ENCODE measurements around the gene BLACAT1. TPM values are rescaled to one million over a fixed set of nuclear protein-coding genes. Genes with fewer than 3 reads are reported as not detected.

Gene BLACAT1
- total and polyA plus RNA-seq, 9 of the 15 experiments (the other 6 are each of a cell fraction or from before 2014, with no cell fraction given): 0.10 to 5.9 (median 0.73) TPM

DNA sequence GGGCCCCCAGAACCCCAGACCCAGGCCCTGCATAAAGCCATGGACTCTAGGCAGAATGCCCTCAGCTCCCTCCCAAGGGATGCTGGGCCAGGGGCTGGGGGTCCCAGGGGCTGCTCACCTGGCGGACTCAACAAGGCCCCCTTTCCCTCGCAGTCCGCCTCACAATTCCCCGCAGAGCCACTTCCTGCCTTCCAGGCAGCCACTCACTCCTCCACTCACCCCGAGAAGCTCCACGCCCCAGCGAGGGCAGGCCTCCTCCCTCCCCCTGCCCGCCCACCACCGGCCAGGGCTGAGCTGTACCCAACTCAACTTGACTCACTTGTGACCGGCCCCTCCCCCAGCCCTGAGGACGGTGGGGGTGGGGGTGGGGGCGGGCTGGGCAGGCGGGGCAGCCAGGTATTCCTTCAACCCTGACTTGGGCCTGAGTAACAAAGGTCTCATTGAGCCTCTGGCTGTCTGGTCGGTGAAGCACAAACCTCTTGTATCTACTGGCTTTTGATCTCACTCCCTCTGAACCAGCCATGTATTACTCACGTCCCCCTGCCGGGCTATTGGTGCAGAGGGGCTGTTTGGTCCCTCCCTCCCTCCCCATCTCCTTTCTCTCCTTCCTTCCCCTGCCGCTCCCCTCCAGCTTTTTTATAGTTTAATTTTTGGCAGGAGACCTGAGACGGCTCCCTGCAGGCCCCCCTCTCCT lies 5.9 kb downstream of the BLACAT1 start:
- POLR2A ChIA-PET: interaction anchor here (0.5 to 2.2 kb wide), 5 partner anchors 9 to 73 kb away, joined by 3 to 11 read pairs (median 4); no protein-coding TSS in a partner anchor
- ATAC-seq (peak; percentile 87), FAIRE-seq (peak; percentile 78), DNase-seq (ENCODE audit: extremely low read depth in 1 of 4, low spot score in 3 of 4) (peak; percentile 89 to 97 (median 95))
- H3K9me3 ChIP-seq (replicated peaks; ENCODE audit: control insufficient read depth, insufficient read depth, low read depth, low read length): no peaks in the 10 kb centered on the region
- H3K36me3 ChIP-seq (ENCODE audit: control insufficient read depth, insufficient read depth, low read length): no peaks in the 10 kb centered on the region
- H3K79me2 ChIP-seq (ENCODE audit: control insufficient read depth, insufficient read depth, low read length): peaks cover 10% of the 10 kb centered on the region; the same call in 2 of the 3 replicates
- H3K9me1 ChIP-seq (ENCODE audit: control insufficient read depth, insufficient read depth, low read length): no peaks in the 10 kb centered on the region
- H3K4me2 ChIP-seq (ENCODE audit: insufficient read depth, low read length): peak overlapping the region; percentile 72
- peak overlapping the region; percentile 58 to 66; a peak in 3 of 4 replicates for H3K9ac ChIP-seq (ENCODE audit: insufficient read depth in 1 of 2, low read depth in 2 of 2, low read length in 2 of 2)
- CTCF ChIA-PET (ENCODE audit: low intra/inter-chr PET ratio): interaction anchor here (0.6 kb wide), 1 partner anchor 66 kb away, joined by 10 read pairs; no protein-coding TSS in a partner anchor
- no TSS peak for BruUV-seq (replicated peaks)
- no peaks in the 10 kb centered on the region for H4K20me1 ChIP-seq (replicated peaks; ENCODE audit: control insufficient read depth, insufficient read depth, low read length)
- peak overlapping the region; percentile 61 for H3K27ac ChIP-seq (ENCODE audit: extremely low read depth, low read depth, low read length)
- intact Hi-C loops (cut with micrococcal nuclease) (no loop called here), in situ Hi-C loops (cut with MboI) (no loop called here)
- H3K4me1 ChIP-seq (replicated peaks in 1 of 2; ENCODE audit: control insufficient read depth in 2 of 2, insufficient read depth in 2 of 2, low read length in 2 of 2): peaks cover 37 to 39% of the 10 kb centered on the region in 2 experiments; a peak in 4 of 5 replicates
- peak overlapping the region; percentile 77 for H2AFZ ChIP-seq (ENCODE audit: low read depth, low read length)
- peaks cover 3 to 17% of the 10 kb centered on the region in 2 experiments; a peak in 4 of 5 replicates for H3K27me3 ChIP-seq (ENCODE audit: control insufficient read depth in 2 of 2, insufficient read depth in 2 of 2, low read length in 2 of 2)
- WGBS (ENCODE audit: insufficient coverage, low coverage, missing lambda C conversion rate): 0% methylated on average over 6 of the region's 18 CpGs
- peak overlapping the region; percentile 38 for H3K4me3 ChIP-seq
- peak; percentile 53; the same call in 1 of the 2 replicates for TF ChIP-seq ELF2 (CRISPR knock-in tag; IDR thresholded peaks at IDR 0.05)
- peak; percentile 42; the same call in 1 of the 2 replicates for TF ChIP-seq SPI1 (IDR thresholded peaks at IDR 0.05; ENCODE audit: borderline replicate concordance, low read depth, low read length)
- TF ChIP-seq, protein P1, sequence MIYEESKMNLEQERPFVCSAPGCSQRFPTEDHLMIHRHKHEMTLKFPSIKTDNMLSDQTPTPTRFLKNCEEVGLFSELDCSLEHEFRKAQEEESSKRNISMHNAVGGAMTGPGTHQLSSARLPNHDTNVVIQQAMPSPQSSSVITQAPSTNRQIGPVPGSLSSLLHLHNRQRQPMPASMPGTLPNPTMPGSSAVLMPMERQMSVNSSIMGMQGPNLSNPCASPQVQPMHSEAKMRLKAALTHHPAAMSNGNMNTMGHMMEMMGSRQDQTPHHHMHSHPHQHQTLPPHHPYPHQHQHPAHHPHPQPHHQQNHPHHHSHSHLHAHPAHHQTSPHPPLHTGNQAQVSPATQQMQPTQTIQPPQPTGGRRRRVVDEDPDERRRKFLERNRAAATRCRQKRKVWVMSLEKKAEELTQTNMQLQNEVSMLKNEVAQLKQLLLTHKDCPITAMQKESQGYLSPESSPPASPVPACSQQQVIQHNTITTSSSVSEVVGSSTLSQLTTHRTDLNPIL (CRISPR knock-in tag; IDR thresholded peaks at IDR 0.05): peak; percentile 46; the same call in 1 of the 2 replicates
- peak; percentile 65; the same call in 1 of the 2 replicates for TF ChIP-seq NR4A1 (CRISPR knock-in tag; IDR thresholded peaks at IDR 0.05)
- TF ChIP-seq NR4A1 (tag; IDR thresholded peaks at IDR 0.05): no peak
- TF ChIP-seq, protein P2, sequence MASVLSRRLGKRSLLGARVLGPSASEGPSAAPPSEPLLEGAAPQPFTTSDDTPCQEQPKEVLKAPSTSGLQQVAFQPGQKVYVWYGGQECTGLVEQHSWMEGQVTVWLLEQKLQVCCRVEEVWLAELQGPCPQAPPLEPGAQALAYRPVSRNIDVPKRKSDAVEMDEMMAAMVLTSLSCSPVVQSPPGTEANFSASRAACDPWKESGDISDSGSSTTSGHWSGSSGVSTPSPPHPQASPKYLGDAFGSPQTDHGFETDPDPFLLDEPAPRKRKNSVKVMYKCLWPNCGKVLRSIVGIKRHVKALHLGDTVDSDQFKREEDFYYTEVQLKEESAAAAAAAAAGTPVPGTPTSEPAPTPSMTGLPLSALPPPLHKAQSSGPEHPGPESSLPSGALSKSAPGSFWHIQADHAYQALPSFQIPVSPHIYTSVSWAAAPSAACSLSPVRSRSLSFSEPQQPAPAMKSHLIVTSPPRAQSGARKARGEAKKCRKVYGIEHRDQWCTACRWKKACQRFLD (CRISPR knock-in tag; IDR thresholded peaks at IDR 0.05): peak; percentile 62; the same call in 1 of the 2 replicates
- 0 out of 2 replicates have a peak, but pooled peaks have one; percentile 70 for TF ChIP-seq ZNF589 (CRISPR knock-in tag; IDR thresholded peaks at IDR 0.05; ENCODE audit: low read depth)
